ENCODE data around the gene RBM5. TPM values are rescaled to one million over a fixed set of nuclear protein-coding genes. Genes with fewer than 3 reads are reported as not detected.

The RBM5 gene
- total and polyA plus RNA-seq, 2 donors: 88.7 to 325 TPM

DNA sequence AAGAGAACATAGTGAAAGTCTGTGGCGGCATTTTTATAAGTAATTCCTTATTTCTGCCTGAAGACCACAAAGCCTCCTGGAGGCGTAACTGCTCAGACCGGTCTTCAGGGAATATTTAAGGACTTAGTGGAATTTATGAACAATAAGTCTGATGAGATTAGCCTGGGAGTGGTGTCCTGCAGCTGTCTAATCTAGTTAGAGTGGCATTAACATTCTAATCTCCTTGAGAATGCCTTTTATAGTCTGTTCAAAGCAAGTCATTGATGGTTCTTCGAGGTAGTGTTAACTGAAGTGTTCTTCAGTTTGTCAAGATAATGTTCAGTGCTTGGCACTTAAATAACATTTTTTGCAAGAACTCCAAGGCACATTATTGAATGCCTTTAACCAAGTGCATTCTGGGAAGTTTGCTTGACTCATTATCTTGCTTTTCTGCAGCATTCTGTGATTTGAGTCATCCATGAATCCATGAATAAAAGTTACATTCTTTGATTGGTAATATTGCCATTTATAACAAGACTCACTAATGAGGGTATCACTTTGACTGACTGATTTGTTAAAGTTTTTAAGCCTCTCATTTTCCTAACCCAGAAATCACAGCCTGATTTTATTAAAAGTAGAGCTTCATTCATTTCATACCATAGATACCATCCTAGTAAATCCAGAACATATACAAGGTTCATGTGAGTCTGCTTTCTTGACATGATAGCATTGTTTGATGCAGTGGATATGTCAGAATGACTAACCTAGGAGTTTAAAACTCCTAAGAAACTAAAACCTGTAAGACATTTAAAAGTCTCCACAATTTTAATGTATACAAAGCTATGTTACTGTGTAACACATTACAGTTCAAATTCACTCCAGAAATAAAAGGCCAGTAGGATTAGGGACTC lies 12.5 kb downstream of the RBM5 start:
- WGBS: 69% methylated on average over 4 of the region's 4 CpGs
- no peak for DNase-seq (ENCODE audit: extremely low spot score)
- H3K36me3 ChIP-seq (ENCODE audit: insufficient read depth): peaks cover 15% of the 10 kb centered on the region
- H3K27ac ChIP-seq (ENCODE audit: low read depth): no peak overlapping the region
- no peaks in the 10 kb centered on the region for H3K4me1 ChIP-seq (ENCODE audit: insufficient read depth)
- H3K4me3 ChIP-seq (ENCODE audit: low read depth, low read length): no peak overlapping the region

DNA sequence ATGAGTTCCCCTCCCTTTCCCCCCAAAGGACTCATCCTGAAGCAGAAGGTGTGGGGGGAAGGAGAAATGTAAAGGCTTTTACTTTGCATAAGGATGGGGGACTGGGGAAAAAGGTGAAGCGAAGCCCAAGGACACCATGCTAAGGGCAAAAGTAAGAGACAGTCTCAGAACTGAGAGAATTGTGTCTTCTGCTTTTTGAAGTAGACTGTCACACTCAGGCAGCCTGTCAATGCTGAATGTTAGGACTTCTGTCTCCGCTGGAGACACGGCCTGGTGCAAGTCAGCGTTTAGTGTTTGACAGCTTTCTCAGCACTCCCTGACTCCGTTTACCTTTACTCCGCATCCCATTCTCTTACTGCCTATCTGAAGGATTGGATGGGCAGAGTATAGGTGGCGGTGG lies 13.8 kb downstream of the RBM5 start:
- DNase-seq (ENCODE audit: extremely low spot score): no peak
- H3K36me3 ChIP-seq (ENCODE audit: insufficient read depth): peaks cover 16% of the 10 kb centered on the region
- H3K27ac ChIP-seq (ENCODE audit: low read depth): no peak overlapping the region
- H3K4me1 ChIP-seq (ENCODE audit: insufficient read depth): no peaks in the 10 kb centered on the region
- no peak overlapping the region for H3K4me3 ChIP-seq (ENCODE audit: low read depth, low read length)
- WGBS: 92% methylated on average over 7 of the region's 7 CpGs

DNA sequence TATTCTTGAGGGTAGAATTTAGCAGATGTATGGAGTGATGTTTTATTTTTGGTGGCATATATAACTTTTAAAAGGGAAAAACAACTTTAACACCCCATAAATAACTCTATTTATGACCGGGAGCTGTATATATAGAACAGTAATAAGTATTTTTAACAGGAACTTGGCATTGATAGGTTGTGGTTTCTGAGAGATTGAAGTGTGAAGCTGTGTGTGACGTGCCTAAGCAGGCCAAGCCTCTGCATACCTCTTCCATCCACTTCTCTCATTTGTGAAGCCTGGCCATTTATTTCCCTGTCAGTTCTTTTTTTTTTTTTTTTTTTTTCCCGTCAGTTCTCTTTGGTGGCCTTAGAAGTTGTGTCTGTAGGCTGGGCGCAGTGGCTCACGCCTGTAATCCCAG lies 23.0 kb downstream of the RBM5 start:
- Histone ChIP-seq H3K36me3 (ENCODE audit: insufficient read depth) (peaks cover 14% of the 10 kb centered on the region), H3K4me3 (ENCODE audit: low read depth, low read length) (no peak overlapping the region), H3K27ac (ENCODE audit: low read depth) (no peak overlapping the region), H3K4me1 (ENCODE audit: insufficient read depth) (no peaks in the 10 kb centered on the region)
- no peak for DNase-seq (ENCODE audit: extremely low spot score)
- WGBS: 79% methylated on average over 5 of the region's 5 CpGs

DNA sequence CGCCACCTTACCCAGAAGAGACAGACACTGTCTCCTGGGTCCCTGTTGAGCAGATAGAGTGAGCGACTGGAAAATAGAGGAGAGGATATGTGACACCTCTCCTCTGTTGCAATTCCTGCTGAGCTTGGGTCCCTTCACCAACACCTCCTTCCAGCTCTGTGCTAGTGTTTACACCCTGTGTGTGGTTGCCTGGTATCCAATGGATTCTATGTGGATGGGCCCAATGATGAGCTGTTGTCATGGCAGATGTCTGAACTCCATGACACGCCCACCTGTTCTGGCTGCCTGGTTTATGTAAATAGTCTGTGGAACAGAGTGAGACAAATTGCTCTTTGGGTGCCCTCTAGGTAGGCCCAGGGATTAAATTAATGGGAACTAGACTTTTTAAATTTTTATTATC lies 23.7 kb downstream of the RBM5 start:
- DNase-seq (ENCODE audit: extremely low spot score): no peak
- Histone ChIP-seq H3K4me1 (ENCODE audit: insufficient read depth) (no peaks in the 10 kb centered on the region), H3K4me3 (ENCODE audit: low read depth, low read length) (no peak overlapping the region), H3K36me3 (ENCODE audit: insufficient read depth) (peaks cover 12% of the 10 kb centered on the region), H3K27ac (ENCODE audit: low read depth) (no peak overlapping the region)
- WGBS: 93% methylated on average over 3 of the region's 3 CpGs

DNA sequence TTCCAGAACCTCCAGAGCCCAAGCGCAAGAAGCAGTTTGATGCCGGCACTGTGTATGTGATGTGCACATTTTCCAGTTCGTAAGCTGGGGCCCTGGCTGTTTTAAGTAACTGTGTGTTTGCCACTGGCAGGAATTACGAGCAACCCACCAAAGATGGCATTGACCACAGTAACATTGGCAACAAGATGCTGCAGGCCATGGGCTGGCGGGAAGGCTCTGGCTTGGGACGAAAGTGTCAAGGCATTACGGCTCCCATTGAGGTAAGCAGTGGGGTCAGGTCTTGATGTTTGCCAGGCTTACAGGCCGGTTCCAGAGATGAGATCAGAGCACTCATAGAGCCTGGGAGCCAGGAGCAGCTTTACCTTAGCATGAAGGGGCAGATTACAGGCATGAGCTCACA lies 28.4 kb downstream of the RBM5 start:
- DNase-seq (ENCODE audit: extremely low spot score): no peak
- 90% methylated on average over 8 of the region's 8 CpGs for WGBS
- H3K36me3 ChIP-seq (ENCODE audit: insufficient read depth): peaks cover 12% of the 10 kb centered on the region

DNA sequence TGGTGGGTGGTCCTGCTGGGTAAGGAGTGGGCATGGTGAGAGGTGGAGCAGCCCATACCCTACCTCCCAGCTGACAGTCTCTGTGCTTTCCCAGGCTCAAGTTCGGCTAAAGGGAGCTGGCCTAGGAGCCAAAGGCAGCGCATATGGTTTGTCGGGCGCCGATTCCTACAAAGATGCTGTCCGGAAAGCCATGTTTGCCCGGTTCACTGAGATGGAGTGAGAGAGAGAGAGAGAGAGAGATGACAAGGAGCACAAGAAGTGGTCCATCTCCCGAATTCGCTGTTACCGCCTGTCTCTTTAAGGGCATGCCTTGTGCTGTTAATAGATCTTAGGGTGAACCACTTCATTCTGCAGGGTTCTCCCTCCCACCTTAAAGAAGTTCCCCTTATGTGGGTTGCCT lies 29.5 kb downstream of the RBM5 start:
- peaks cover 11% of the 10 kb centered on the region for H3K36me3 ChIP-seq (ENCODE audit: insufficient read depth)
- no peak for DNase-seq (ENCODE audit: extremely low spot score)

More for the DNA sequence above, 28.4 kb downstream of the RBM5 start:
- H3K4me3 ChIP-seq (ENCODE audit: low read depth, low read length): no peak overlapping the region
- no peak overlapping the region for H3K27ac ChIP-seq (ENCODE audit: low read depth)
- H3K4me1 ChIP-seq (ENCODE audit: insufficient read depth): no peaks in the 10 kb centered on the region

DNA sequence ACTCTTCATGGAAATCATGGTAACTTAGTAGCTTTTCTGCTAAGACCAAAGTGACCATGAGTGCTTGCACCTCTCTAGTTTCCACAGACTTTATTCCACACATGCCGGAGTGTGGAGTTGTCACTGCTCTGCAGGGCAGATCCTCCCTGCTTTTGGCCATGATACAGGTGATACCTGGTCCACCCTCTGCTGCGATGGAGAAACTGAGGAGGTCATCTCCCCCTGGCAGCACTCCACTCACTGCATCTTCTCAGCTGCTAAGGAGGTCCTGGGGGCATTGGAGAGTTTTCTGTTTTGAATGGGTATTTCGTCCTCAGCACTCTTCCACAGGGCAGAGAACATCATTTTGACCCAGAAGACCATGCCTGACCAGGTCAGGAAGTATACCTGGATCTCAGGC lies 31.1 kb downstream of the RBM5 start:
- no peak overlapping the region for H3K27ac ChIP-seq (ENCODE audit: low read depth)
- no peak for DNase-seq (ENCODE audit: extremely low spot score)
- 87% methylated on average over 3 of the region's 3 CpGs for WGBS

More for the DNA sequence above, 29.5 kb downstream of the RBM5 start:
- 92% methylated on average over 10 of the region's 10 CpGs for WGBS
- H3K4me3 ChIP-seq (ENCODE audit: low read depth, low read length): no peak overlapping the region
- no peaks in the 10 kb centered on the region for H3K4me1 ChIP-seq (ENCODE audit: insufficient read depth)
- no peak overlapping the region for H3K27ac ChIP-seq (ENCODE audit: low read depth)

DNA sequence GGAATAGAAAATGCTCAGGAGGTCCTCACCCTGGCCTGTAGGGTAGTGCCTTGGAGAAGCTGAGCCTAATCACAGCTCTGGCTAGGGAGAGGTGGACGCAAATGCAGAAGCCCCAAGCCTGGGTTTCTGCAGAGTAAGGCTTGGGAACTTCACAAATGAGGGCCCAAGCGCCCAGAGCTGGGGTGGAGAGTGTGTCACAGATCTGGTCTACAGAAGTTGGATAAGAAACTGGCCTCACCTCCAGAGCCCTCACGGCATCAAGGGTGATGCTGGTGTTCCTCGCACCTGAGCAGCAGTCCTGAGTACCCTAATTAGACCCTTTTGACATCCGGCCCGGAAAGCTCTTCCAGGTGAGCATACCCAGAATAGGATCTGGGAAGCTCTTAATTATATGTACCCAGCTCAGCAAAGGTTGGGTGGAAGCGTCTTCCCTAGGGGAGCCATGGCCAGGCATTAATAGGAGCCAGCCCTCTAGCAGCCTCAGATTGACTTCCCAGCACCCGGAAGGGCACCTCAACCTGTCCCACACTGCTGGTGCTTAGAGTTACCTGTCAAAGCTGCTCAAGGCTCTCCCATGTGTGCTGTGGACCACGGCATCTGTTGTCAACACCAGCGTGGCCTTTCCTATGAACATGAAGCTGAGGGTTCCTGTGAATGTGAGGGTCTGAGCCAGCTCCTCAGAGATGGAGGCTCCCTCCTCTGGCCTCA lies 31.8 kb downstream of the RBM5 start:
- Histone ChIP-seq H3K4me3 (ENCODE audit: low read depth, low read length) (no peak overlapping the region), H3K36me3 (ENCODE audit: insufficient read depth) (peaks cover 6% of the 10 kb centered on the region), H3K4me1 (ENCODE audit: insufficient read depth) (no peaks in the 10 kb centered on the region), H3K27ac (ENCODE audit: low read depth) (no peak overlapping the region)
- WGBS: 83% methylated on average over 10 of the region's 10 CpGs
- DNase-seq (ENCODE audit: extremely low spot score): no peak

More for the DNA sequence above, 31.1 kb downstream of the RBM5 start:
- no peak overlapping the region for H3K4me3 ChIP-seq (ENCODE audit: low read depth, low read length)
- H3K36me3 ChIP-seq (ENCODE audit: insufficient read depth): peaks cover 10% of the 10 kb centered on the region
- H3K4me1 ChIP-seq (ENCODE audit: insufficient read depth): no peaks in the 10 kb centered on the region

DNA sequence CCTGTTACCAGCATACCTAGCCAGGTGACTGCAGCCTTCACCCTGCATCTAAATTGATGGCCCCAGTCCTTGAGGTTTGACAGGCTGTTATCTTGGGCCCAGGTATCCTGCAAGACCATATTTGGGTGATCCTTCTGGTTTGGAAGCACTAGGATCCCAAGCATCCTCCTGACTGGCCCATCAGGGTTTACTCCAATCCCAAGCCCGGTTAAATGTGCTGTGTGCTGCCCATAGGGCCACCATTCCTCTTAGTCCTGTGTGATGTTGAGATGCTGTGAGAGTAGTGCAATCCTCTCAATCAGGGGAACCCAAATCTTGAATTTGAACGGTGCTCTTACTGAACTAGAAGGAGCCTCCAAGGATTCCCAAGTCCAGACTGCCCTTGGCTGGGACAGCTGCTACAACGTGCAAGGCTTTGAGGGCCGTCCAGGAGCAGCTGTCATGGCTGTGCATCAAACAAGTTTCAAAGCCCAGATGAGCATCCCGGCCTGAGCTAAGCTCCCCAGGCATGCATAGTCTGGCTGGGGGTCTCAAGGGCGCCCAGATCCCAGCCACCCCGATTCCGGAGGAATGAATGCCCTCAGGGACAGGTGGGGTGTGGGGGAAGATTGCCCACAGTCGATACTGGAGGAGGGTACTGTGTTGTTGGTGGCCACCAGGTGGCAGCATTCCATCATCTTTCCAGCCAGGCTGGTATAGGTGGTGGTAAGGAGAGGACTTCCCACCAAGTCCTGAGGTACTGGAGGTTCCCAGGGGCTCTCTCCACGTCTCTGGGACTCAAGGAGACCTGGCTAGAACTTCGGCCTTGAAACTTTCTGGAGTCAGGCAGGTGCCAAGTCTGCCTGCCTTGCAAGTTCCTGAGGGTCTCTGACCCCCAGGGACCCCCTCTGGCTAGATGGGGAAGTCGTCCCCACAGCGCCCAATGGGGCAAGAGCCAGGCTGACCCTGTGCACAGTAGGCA lies 32.6 kb downstream of the RBM5 start:
- no peaks in the 10 kb centered on the region for H3K4me1 ChIP-seq (ENCODE audit: insufficient read depth)
- DNase-seq (ENCODE audit: extremely low spot score): no peak
- WGBS: 33% methylated on average over 13 of the region's 13 CpGs
- no peak overlapping the region for H3K27ac ChIP-seq (ENCODE audit: low read depth)
- no peak overlapping the region for H3K4me3 ChIP-seq (ENCODE audit: low read depth, low read length)
- H3K36me3 ChIP-seq (ENCODE audit: insufficient read depth): peaks cover 4% of the 10 kb centered on the region

DNA sequence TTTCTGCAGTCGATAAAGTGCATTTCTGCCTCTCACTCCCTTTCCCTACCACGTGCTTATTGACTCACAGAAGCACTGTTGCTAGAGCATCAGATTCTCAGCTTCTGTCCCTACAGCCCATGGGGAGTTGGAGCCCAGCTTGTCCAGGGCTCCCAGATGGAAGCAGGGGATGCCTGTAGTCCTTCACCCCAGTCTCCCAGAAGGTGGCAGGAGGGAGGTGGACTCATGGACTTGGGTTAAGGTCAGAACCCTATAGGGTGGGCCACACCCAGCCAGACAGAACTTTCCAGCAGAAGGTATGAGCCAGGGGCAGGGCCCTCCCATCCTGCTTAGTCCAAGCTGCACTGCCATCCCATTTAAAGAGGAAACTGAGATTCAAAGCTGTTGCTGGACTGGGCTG lies 33.4 kb downstream of the RBM5 start:
- no peak overlapping the region for H3K27ac ChIP-seq (ENCODE audit: low read depth)
- peaks cover 2% of the 10 kb centered on the region for H3K36me3 ChIP-seq (ENCODE audit: insufficient read depth)
- no peaks in the 10 kb centered on the region for H3K4me1 ChIP-seq (ENCODE audit: insufficient read depth)
- DNase-seq (ENCODE audit: extremely low spot score): no peak
- WGBS: 81% methylated on average over 2 of the region's 2 CpGs
- no peak overlapping the region for H3K4me3 ChIP-seq (ENCODE audit: low read depth, low read length)

DNA sequence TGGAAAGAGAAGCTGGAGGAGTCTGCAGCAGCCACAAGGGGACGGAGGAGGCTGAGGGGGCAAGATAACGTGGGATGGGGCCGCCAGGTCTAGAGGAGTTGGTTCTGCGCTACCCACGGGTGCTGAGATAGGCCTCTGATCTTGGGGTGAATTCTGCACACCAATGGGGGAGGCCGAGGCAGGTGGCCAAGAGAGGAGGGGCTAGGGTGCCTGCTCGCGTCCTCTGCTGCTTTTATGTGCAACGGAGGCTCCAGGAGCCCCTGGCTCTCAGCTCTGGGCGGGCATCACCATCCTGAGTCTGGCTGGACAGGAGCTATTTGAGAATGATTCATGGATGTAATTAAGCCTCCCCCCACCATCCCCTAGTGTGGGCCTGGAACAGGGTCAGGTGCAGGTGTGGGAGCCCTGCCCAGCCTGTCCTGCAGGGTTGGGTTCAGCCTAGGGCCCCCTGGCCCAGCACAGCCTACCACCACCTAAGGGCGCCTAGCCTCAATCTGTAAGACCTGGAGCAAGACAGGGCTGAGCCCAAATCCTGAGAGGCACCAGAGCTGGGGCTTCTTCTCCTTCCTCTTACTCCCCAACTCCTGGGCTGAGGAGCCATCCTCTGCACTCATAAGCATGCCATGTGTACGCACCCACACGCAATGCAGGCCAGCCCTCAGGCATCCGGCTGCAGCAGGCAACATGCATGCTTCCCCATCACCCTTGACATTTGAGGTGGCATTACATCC lies 34.1 kb downstream of the RBM5 start:
- H3K4me3 ChIP-seq (ENCODE audit: low read depth, low read length): no peak overlapping the region
- H3K36me3 ChIP-seq (ENCODE audit: insufficient read depth): peaks cover 2% of the 10 kb centered on the region
- WGBS: 79% methylated on average over 14 of the region's 14 CpGs
- no peak for DNase-seq (ENCODE audit: extremely low spot score)
- H3K27ac ChIP-seq (ENCODE audit: low read depth): no peak overlapping the region
- no peaks in the 10 kb centered on the region for H3K4me1 ChIP-seq (ENCODE audit: insufficient read depth)

DNA sequence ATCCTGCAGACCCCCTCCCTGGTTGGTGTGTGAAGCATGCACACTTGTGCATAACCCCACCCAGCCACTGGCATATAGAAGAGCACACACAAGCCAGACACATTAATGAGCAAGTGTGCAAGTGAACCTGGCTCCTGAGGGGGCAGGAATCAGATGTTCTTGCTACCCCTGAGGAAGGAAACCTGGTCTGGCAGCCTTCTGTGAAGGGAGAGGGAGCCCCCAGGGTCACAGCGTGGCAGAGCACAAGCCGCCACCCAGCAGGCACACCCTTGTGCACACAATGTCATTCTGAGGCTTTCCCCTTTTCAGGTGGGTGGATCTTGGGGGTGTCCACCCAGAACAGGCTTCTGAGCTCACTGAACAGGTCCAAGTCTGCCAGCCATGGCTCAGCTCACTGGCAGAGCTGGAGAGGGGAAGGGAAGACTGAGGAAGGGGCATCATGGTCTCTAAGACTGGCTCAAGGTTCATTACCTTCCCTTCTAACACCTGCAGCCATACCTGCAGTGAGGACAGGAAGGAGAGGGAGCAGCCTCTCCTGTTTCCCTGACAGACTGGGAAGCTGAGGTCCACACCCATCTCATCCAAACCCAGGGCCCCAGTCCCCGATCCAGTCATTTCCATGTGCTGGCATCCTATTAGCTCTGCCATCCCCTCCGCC lies 34.8 kb downstream of the RBM5 start:
- Histone ChIP-seq H3K4me3 (ENCODE audit: low read depth, low read length) (no peak overlapping the region), H3K36me3 (ENCODE audit: insufficient read depth) (peaks cover 2% of the 10 kb centered on the region), H3K27ac (ENCODE audit: low read depth) (no peak overlapping the region), H3K4me1 (ENCODE audit: insufficient read depth) (no peaks in the 10 kb centered on the region)
- WGBS: 71% methylated on average over 4 of the region's 4 CpGs
- no peak for DNase-seq (ENCODE audit: extremely low spot score)

Measured in urinary bladder (tissue), 4 donors.